HCT116 (cell line): ENCODE results near the gene MYZAP. TPM values are rescaled to one million over a fixed set of nuclear protein-coding genes. Genes with fewer than 3 reads are reported as not detected.

Experiments
- ATAC-seq: fragments of 200-7000 bp; cut with Tn5 transposase; 2 replicates; pipeline ENCODE4 v1.9.1; 2020; ENCODE audit warnings: mild to moderate bottlenecking, moderate library complexity
- BruUV-seq: library from RNA; stranded (reverse); fragments of 400-500 nt; replicated peaks from 2 replicates; lab custom pipeline; 2021; lab: Mats Ljungman, UMichigan
- CTCF ChIA-PET: fragments of 300-600 bp; sonication (Branson Sonifier 250); formaldehyde crosslinking; loops from one replicate; lab custom pipeline; 2021; ENCODE audit warnings: antibody characterized with exemption; lab: Charles Lee
- POLR2A ChIA-PET: fragments of 300-600, 350-600 bp; sonication (Branson Sonifier 250); formaldehyde crosslinking; loops from one replicate; lab custom pipeline; 2021; ENCODE audit warnings: antibody characterized with exemption; lab: Charles Lee
- RAD21 ChIA-PET, 2 experiments: fragments of 300-600 bp; sonication (Branson Sonifier 250); formaldehyde crosslinking; loops; one replicate each; lab custom pipeline; 2023; ENCODE audit warnings: low total read pairs in 2 of 2; ENCODE audit not compliant: uncharacterized antibody in 2 of 2, unreplicated experiment in 2 of 2, low non-redundant PET in 1 of 2; lab: Charles Lee
- DNase-seq: peaks from one replicate; pipeline ENCODE4 v3.0.0-alpha.2; 2010; ENCODE audit warnings: low read depth, low spot score
- H2AFZ ChIP-seq: fragments of 200-600 bp; shearing (Covaris generic), sonication (generic); 2 replicates; pipeline ENCODE4 v1.6.1; 2017; ENCODE audit warnings: low read depth, mixed run types, mixed read lengths, antibody characterized with exemption, low read length; ENCODE audit not compliant: poor library complexity, severe bottlenecking
- H3K27ac ChIP-seq: 2 replicates; pipeline ENCODE4 v1.5.1; 2012; ENCODE audit warnings: low read depth, low read length
- H3K27me3 ChIP-seq: fragments of 200-600 bp; sonication (generic); 2 replicates; pipeline ENCODE4 v1.6.1; 2016; ENCODE audit warnings: mixed run types, low read length, mixed read lengths; ENCODE audit not compliant: insufficient read depth
- H3K36me3 ChIP-seq, 2 experiments: fragments of 200-500 bp in 1 of 2; fragments of 200-600 bp in 1 of 2; sonication (Bioruptor generic) in 1 of 2; sonication (generic) in 1 of 2; 2 replicates each; pipeline versions ENCODE4 v1.5.1 to v1.6.1; 2014 to 2016; ENCODE audit warnings: low read length in 2 of 2, inconsistent platforms in 1 of 2, mixed read lengths in 1 of 2, mixed run types in 1 of 2; ENCODE audit not compliant: insufficient read depth in 2 of 2, control insufficient read depth in 1 of 2
- H3K4me1 ChIP-seq, 2 experiments: fragments of 200-600 bp in 1 of 2; sonication (generic) in 1 of 2; 2 replicates each; pipeline versions ENCODE4 v1.5.1 to v1.6.1; 2012 to 2017; ENCODE audit warnings: low read length in 2 of 2, inconsistent platforms in 1 of 2, mild to moderate bottlenecking in 1 of 2, mixed read lengths in 1 of 2, mixed run types in 1 of 2, moderate library complexity in 1 of 2; ENCODE audit not compliant: insufficient read depth in 2 of 2, control insufficient read depth in 1 of 2
- H3K4me2 ChIP-seq: fragments of 200-600 bp; sonication (generic); 2 replicates; pipeline ENCODE4 v1.6.1; 2017; ENCODE audit warnings: mixed run types, low read length, mixed read lengths
- H3K4me3 ChIP-seq, 2 experiments: fragments of 200-600 bp in 1 of 2; sonication (generic) in 1 of 2; replicated peaks in 1 of 2; 2 replicates each; pipeline ENCODE4 v1.5.1; 2011 to 2016; ENCODE audit warnings: low read length in 2 of 2, control low read depth in 1 of 2, low read depth in 1 of 2, mild to moderate bottlenecking in 1 of 2, mixed read lengths in 1 of 2, mixed run types in 1 of 2
- H3K79me2 ChIP-seq: fragments of 200-600 bp; sonication (generic); 2 replicates; pipeline ENCODE4 v1.6.1; 2017; ENCODE audit warnings: mild to moderate bottlenecking, mixed run types, low read length, moderate library complexity, mixed read lengths; ENCODE audit not compliant: insufficient read depth
- H3K9ac ChIP-seq: fragments of 200-600 bp; sonication (generic); 2 replicates; pipeline ENCODE4 v1.6.1; 2016; ENCODE audit warnings: low read length, mixed read lengths
- H3K9me2 ChIP-seq: fragments of 200-600 bp; sonication (generic), shearing (Covaris generic); 2 replicates; pipeline ENCODE4 v1.6.1; 2017; ENCODE audit warnings: mixed run types, mild to moderate bottlenecking, moderate library complexity; ENCODE audit not compliant: insufficient read depth
- H3K9me3 ChIP-seq, 2 experiments: fragments of 200-500 bp in 1 of 2; fragments of 200-600 bp in 1 of 2; sonication (Bioruptor generic) in 1 of 2; sonication (generic) in 1 of 2; 2 replicates each; pipeline ENCODE4 v1.6.1; 2014 to 2017; ENCODE audit warnings: low read length in 2 of 2, mixed read lengths in 2 of 2, inconsistent platforms in 1 of 2, low read depth in 1 of 2, mild to moderate bottlenecking in 1 of 2, mixed run types in 1 of 2, moderate library complexity in 1 of 2; ENCODE audit not compliant: control insufficient read depth in 1 of 2, insufficient read depth in 1 of 2
- H4K20me1 ChIP-seq: fragments of 200-600 bp; sonication (generic), shearing (Covaris generic); 2 replicates; pipeline ENCODE4 v1.6.1; 2017; ENCODE audit warnings: mixed run types, mild to moderate bottlenecking, moderate library complexity; ENCODE audit not compliant: insufficient read depth
- ATF3 ChIP-seq: IDR thresholded peaks from 2 replicates; pipeline ENCODE4 v1.6.1; 2012
- CEBPB ChIP-seq: IDR thresholded peaks from 2 replicates; pipeline ENCODE4 v1.6.1; 2012; ENCODE audit warnings: low read depth
- ELF1 ChIP-seq: IDR thresholded peaks from 2 replicates; pipeline ENCODE4 v1.6.1; 2012; ENCODE audit warnings: low read depth, borderline replicate concordance
- EZH2 ChIP-seq: fragments of 200-600 bp; sonication (generic); IDR thresholded peaks from 2 replicates; pipeline ENCODE4 v1.6.1; 2017; ENCODE audit warnings: antibody characterized with exemption, mixed run types
- POLR2A ChIP-seq: IDR thresholded peaks from 2 replicates; pipeline ENCODE4 v1.7.0; 2011; ENCODE audit warnings: borderline replicate concordance; ENCODE audit not compliant: insufficient read depth, insufficient read length; ENCODE audit errors: extremely low read depth
- POLR2AphosphoS5 ChIP-seq: IDR thresholded peaks from 2 replicates; pipeline ENCODE4 v1.6.1; 2011; ENCODE audit warnings: mild to moderate bottlenecking, low read depth, low read length, moderate library complexity
- SIN3A ChIP-seq: IDR thresholded peaks from 2 replicates; pipeline ENCODE4 v1.6.1; 2012; ENCODE audit warnings: low read depth
- SP1 ChIP-seq: IDR thresholded peaks from 2 replicates; pipeline ENCODE4 v1.6.1; 2012; ENCODE audit warnings: low read depth
- SRF ChIP-seq: IDR thresholded peaks from 2 replicates; pipeline ENCODE4 v1.6.1; 2012; ENCODE audit warnings: low read depth
- TCF7L2 ChIP-seq: IDR thresholded peaks from 2 replicates; pipeline ENCODE4 v1.7.0; 2011; ENCODE audit warnings: borderline replicate concordance, inconsistent platforms; ENCODE audit not compliant: insufficient read depth, insufficient read length; ENCODE audit errors: extremely low read depth
- YY1 ChIP-seq: IDR thresholded peaks from 2 replicates; pipeline ENCODE4 v1.6.1; 2011; ENCODE audit warnings: low read length, low read depth, moderate library complexity, mild to moderate bottlenecking; ENCODE audit not compliant: insufficient replicate concordance; ENCODE audit errors: extremely low read depth
- ZNF274 ChIP-seq: fragments of 200-500 bp; sonication (Bioruptor generic); IDR thresholded peaks from 2 replicates; pipeline ENCODE4 v1.6.1; 2014; ENCODE audit warnings: mild to moderate bottlenecking, low read depth, low read length, inconsistent platforms
- intact Hi-C: fragments of 100-400 bp; cut with micrococcal nuclease; formaldehyde crosslinking; loops from 2 replicates; pipeline ENCODE4 v1.10.0; 2022
- total RNA-seq: library from RNA; stranded (reverse); gene quantifications from one replicate; pipeline ENCODE4 v1.2.1, GENCODE V29; 2021; ENCODE audit not compliant: unreplicated experiment

MYZAP gene
- total RNA-seq, 1 experiment from 2014 or later = 5.8 TPM

GRCh38 chr15:57730876-57731275, 139.2 kb downstream of the MYZAP start:
- Histone ChIP-seq H3K4me2 (no peak overlapping the region), H2AFZ (no peak overlapping the region), H4K20me1 (no peaks in the 10 kb centered on the region), H3K4me1 (peaks cover 4% of the 10 kb centered on the region in 2 experiments; a peak in 3 of 4 replicates), H3K27ac (no peak overlapping the region), H3K9ac (no peak overlapping the region), H3K79me2 (no peaks in the 10 kb centered on the region), H3K4me3 (no peak overlapping the region), H3K9me3 (no peaks in the 10 kb centered on the region), H3K27me3 (no peaks in the 10 kb centered on the region), H3K36me3 (no peaks in the 10 kb centered on the region), H3K9me2 (no peaks in the 10 kb centered on the region)
- CTCF ChIA-PET = interaction anchor here (3.0 to 4.5 kb wide), 3 partner anchors 12 to 340 kb away, joined by 18 to 35 read pairs (median 20); no protein-coding TSS in a partner anchor
- POLR2A ChIA-PET = no interaction called here
- RAD21 ChIA-PET = no interaction called here
- intact Hi-C loops = loop anchor here (5.0 kb wide), 1 partner anchor 451 kb away; no protein-coding TSS in a partner anchor
- ATAC-seq = no peak
- DNase-seq = no peak
- no peak for TF ChIP-seq ZNF274
- no peak for TF ChIP-seq POLR2A
- TF ChIP-seq TCF7L2 = no peak
- no peak for TF ChIP-seq SRF
- BruUV-seq = no TSS peak

GRCh38 chr15:57731530-57732103, 139.9 kb downstream of the MYZAP start:
- Histone ChIP-seq H3K9me2 (no peaks in the 10 kb centered on the region), H3K27ac (no peak overlapping the region), H3K4me3 (no peak overlapping the region), H3K9me3 (no peaks in the 10 kb centered on the region; a peak in 1 of 4 replicates), H3K79me2 (no peaks in the 10 kb centered on the region), H4K20me1 (no peaks in the 10 kb centered on the region), H2AFZ (no peak overlapping the region), H3K36me3 (no peaks in the 10 kb centered on the region), H3K9ac (no peak overlapping the region), H3K4me1 (peaks cover 4% of the 10 kb centered on the region in 2 experiments; a peak in 3 of 4 replicates), H3K27me3 (no peaks in the 10 kb centered on the region), H3K4me2 (no peak overlapping the region)
- RAD21 ChIA-PET = interaction anchor here in 1 of 2 experiments (0.6 kb wide), 1 partner anchor 67 kb away, joined by 4 read pairs; no protein-coding TSS in a partner anchor
- ATAC-seq (no peak), DNase-seq (no peak)
- BruUV-seq = no TSS peak
- no peak for TF ChIP-seq TCF7L2
- TF ChIP-seq SRF = no peak
- no peak for TF ChIP-seq YY1
- no peak for TF ChIP-seq POLR2AphosphoS5
- TF ChIP-seq POLR2A = no peak
- no peak for TF ChIP-seq ATF3
- no peak for TF ChIP-seq CEBPB
- TF ChIP-seq SIN3A = no peak
- TF ChIP-seq EZH2 = no peak
- TF ChIP-seq ELF1 = no peak
- no peak for TF ChIP-seq SP1
- POLR2A ChIA-PET = interaction anchor here (1.4 kb wide), 1 partner anchor 13 kb away, joined by 3 read pairs; no protein-coding TSS in a partner anchor
- CTCF ChIA-PET = interaction anchor here (1.1 to 4.5 kb wide), 11 partner anchors 8 to 450 kb away, joined by 3 to 35 read pairs (median 9); no protein-coding TSS in a partner anchor
- intact Hi-C loops = loop anchor here (1.0 to 5.0 kb wide), 3 partner anchors 171 to 451 kb away; no protein-coding TSS in a partner anchor
